Panc1 (cell line): ENCODE results near the gene ADGRL3. TPM values are rescaled to one million over a fixed set of nuclear protein-coding genes. Genes with fewer than 3 reads are reported as not detected.

Source experiments
- ATAC-seq: fragments of 200-7000 bp; cut with Tn5 transposase; 2 replicates; pipeline ENCODE4 v1.9.1; 2020; ENCODE audit warnings: mild to moderate bottlenecking, moderate library complexity
- BruUV-seq: library from RNA; stranded (reverse); fragments of 400-500 nt; replicated peaks from 2 replicates; lab custom pipeline; 2021; lab: Mats Ljungman, UMichigan
- CTCF ChIA-PET: fragments of 300-600 bp; sonication (Branson Sonifier 250); formaldehyde crosslinking; loops from one replicate; lab custom pipeline; 2022; ENCODE audit warnings: antibody characterized with exemption; lab: Charles Lee
- POLR2A ChIA-PET: fragments of 300-600 bp; sonication (Branson Sonifier 250); formaldehyde crosslinking; loops from one replicate; lab custom pipeline; 2022; ENCODE audit warnings: antibody characterized with exemption; lab: Charles Lee
- DNase-seq: peaks from one replicate; pipeline ENCODE4 v3.0.0-alpha.2; 2010; ENCODE audit warnings: low read depth, low spot score
- H3K27ac ChIP-seq: 2 replicates; pipeline ENCODE4 v1.5.1; 2011; ENCODE audit warnings: mild to moderate bottlenecking, low read length, inconsistent platforms
- H3K27me3 ChIP-seq: fragments of 200-500 bp; sonication (Bioruptor generic); 2 replicates; pipeline ENCODE4 v1.6.0; 2014; ENCODE audit warnings: low read length, inconsistent platforms; ENCODE audit not compliant: control insufficient read depth, insufficient read depth
- H3K36me3 ChIP-seq: fragments of 200-500 bp; sonication (Bioruptor generic); 2 replicates; pipeline ENCODE4 v1.5.1; 2014; ENCODE audit warnings: inconsistent platforms, mild to moderate bottlenecking, low read length, moderate library complexity; ENCODE audit not compliant: control insufficient read depth, insufficient read depth
- H3K4me1 ChIP-seq: 2 replicates; pipeline ENCODE4 v1.5.1; 2011; ENCODE audit warnings: inconsistent platforms, mild to moderate bottlenecking, low read length, moderate library complexity; ENCODE audit not compliant: control insufficient read depth, insufficient read depth
- H3K4me3 ChIP-seq, 2 experiments: 2 replicates each; pipeline ENCODE4 v1.5.1; 2011 to 2012; ENCODE audit warnings: low read depth in 2 of 2, low read length in 2 of 2, mild to moderate bottlenecking in 2 of 2, inconsistent platforms in 1 of 2, moderate library complexity in 1 of 2
- H3K9me3 ChIP-seq: fragments of 200-500 bp; sonication (Bioruptor generic); 2 replicates; pipeline ENCODE4 v1.5.1; 2014; ENCODE audit warnings: low read depth, mild to moderate bottlenecking, inconsistent platforms, low read length, moderate library complexity; ENCODE audit not compliant: control insufficient read depth, insufficient read depth
- CTCF ChIP-seq: fragments of 450-650 bp; IDR thresholded peaks from 2 replicates; pipeline ENCODE4 v1.5.1; 2017; ENCODE audit warnings: mild to moderate bottlenecking
- POLR2AphosphoS5 ChIP-seq: IDR thresholded peaks from 2 replicates; pipeline ENCODE4 v1.6.1; 2012; ENCODE audit warnings: mild to moderate bottlenecking, low read depth, low read length, moderate library complexity
- REST ChIP-seq, 2 experiments: IDR thresholded peaks; 2 replicates each; pipeline ENCODE4 v1.6.1; 2011 to 2012; ENCODE audit warnings: low read depth in 2 of 2, control low read depth in 1 of 2, low read length in 1 of 2, mild to moderate bottlenecking in 1 of 2, moderate library complexity in 1 of 2; ENCODE audit not compliant: insufficient read depth in 1 of 2
- SIN3A ChIP-seq: IDR thresholded peaks from 2 replicates; pipeline ENCODE4 v1.6.1; 2012; ENCODE audit warnings: low read depth, mild to moderate bottlenecking, low read length, moderate library complexity, borderline replicate concordance; ENCODE audit not compliant: insufficient read depth
- TCF7L2 ChIP-seq: IDR thresholded peaks from 2 replicates; pipeline ENCODE4 v1.6.1; 2011; ENCODE audit warnings: mild to moderate bottlenecking, low read depth, low read length, inconsistent platforms
- in situ Hi-C: cut with HindIII; loops from 2 replicates; pipeline ENCODE4 v1.10.0; 2016; ENCODE audit warnings: low sequenced_read_pairs, low pct_unique_long_range_greater_than_20kb
- intact Hi-C: fragments of 100-400 bp; cut with micrococcal nuclease; formaldehyde crosslinking; loops from one replicate; pipeline ENCODE4 v1.10.0; 2022; ENCODE audit not compliant: unreplicated experiment
- total RNA-seq: library from RNA; stranded (reverse); gene quantifications from one replicate; pipeline ENCODE4 v1.2.1, GENCODE V29; 2021; ENCODE audit not compliant: unreplicated experiment

ADGRL3 gene
- total RNA-seq, 1 experiment from 2014 or later: 0.23 TPM

GRCh38 chr4:61805227-61805626 is 605.1 kb downstream of the ADGRL3 start:
- ChIA-PET POLR2A (no interaction called here), CTCF (no interaction called here)
- DNase-seq (no peak), ATAC-seq (no peak)
- no TSS peak for BruUV-seq
- intact Hi-C loops: no loop called here
- TF ChIP-seq REST (IDR thresholded peaks at IDR 0.05; ENCODE audit: insufficient read depth in 1 of 2, low read depth in 2 of 2, low read length in 1 of 2): no peak
- no peak for TF ChIP-seq POLR2AphosphoS5
- no peak for TF ChIP-seq TCF7L2
- TF ChIP-seq CTCF: no peak
- no peak for TF ChIP-seq SIN3A
- H3K4me3 ChIP-seq: no peak overlapping the region
- H3K4me1 ChIP-seq: no peaks in the 10 kb centered on the region
- no peaks in the 10 kb centered on the region for H3K9me3 ChIP-seq
- no peaks in the 10 kb centered on the region for H3K36me3 ChIP-seq
- H3K27me3 ChIP-seq: no peaks in the 10 kb centered on the region
- H3K27ac ChIP-seq: no peak overlapping the region
- in situ Hi-C loops: no loop called here

GRCh38 chr4:61805979-61806378 is 605.9 kb downstream of the ADGRL3 start:
- Histone ChIP-seq H3K27ac (no peak overlapping the region), H3K4me1 (no peaks in the 10 kb centered on the region), H3K4me3 (no peak overlapping the region), H3K9me3 (no peaks in the 10 kb centered on the region), H3K36me3 (no peaks in the 10 kb centered on the region), H3K27me3 (no peaks in the 10 kb centered on the region)
- intact Hi-C loops (no loop called here), in situ Hi-C loops (no loop called here)
- no peak for TF ChIP-seq CTCF
- no peak for TF ChIP-seq SIN3A
- no peak for TF ChIP-seq POLR2AphosphoS5
- no peak for TF ChIP-seq REST (IDR thresholded peaks at IDR 0.05; ENCODE audit: insufficient read depth in 1 of 2, low read depth in 2 of 2, low read length in 1 of 2)
- ChIA-PET CTCF (no interaction called here), POLR2A (no interaction called here)
- BruUV-seq: no TSS peak
- DNase-seq (no peak), ATAC-seq (no peak)
